Ectodermal cell (in vitro differentiated cells): ENCODE results near the gene GM2A. TPM values are rescaled to one million over a fixed set of nuclear protein-coding genes. Genes with fewer than 3 reads are reported as not detected.

ENCODE experiments used
- H3K27ac ChIP-seq: 2 replicates; pipeline ENCODE4 v1.7.0; 2013; ENCODE audit warnings: mild to moderate bottlenecking, low read depth, low read length; ENCODE audit not compliant: insufficient read depth, poor library complexity, severe bottlenecking
- H3K27me3 ChIP-seq: 2 replicates; pipeline ENCODE4 v1.7.0; 2013; ENCODE audit warnings: mild to moderate bottlenecking, low read length; ENCODE audit not compliant: insufficient read depth, control insufficient read depth, poor library complexity, severe bottlenecking
- H3K36me3 ChIP-seq: one replicate; pipeline ENCODE4 v1.7.0; 2013; ENCODE audit warnings: low read length; ENCODE audit not compliant: control insufficient read depth, insufficient read depth
- H3K4me1 ChIP-seq: one replicate; pipeline ENCODE4 v1.7.0; 2013; ENCODE audit warnings: low read length; ENCODE audit not compliant: control insufficient read depth, insufficient read depth
- H3K4me3 ChIP-seq: 2 replicates; pipeline ENCODE4 v1.7.0; 2013; ENCODE audit warnings: low read depth, low read length, control low read depth; ENCODE audit not compliant: insufficient read depth
- H3K9me3 ChIP-seq: 2 replicates; pipeline ENCODE4 v1.7.0; 2013; ENCODE audit warnings: mild to moderate bottlenecking, low read length, moderate library complexity; ENCODE audit not compliant: control insufficient read depth
- WGBS, 2 experiments: methylation state at CpG; one replicate each; pipeline ENCODE4 v1.1.7; 2013; ENCODE audit warnings: missing lambda C conversion rate in 2 of 2; 5-methylcytosine and 5-hydroxymethylcytosine counted together
- polyA plus RNA-seq, 4 experiments: library from polyadenylated mRNA; stranded (reverse); fragments of 50-300 nt; gene quantifications; one replicate each; pipeline ENCODE4 v1.2.3, GENCODE V29; 2013

Gene GM2A
- polyA plus RNA-seq (2013, experiment 1 of 4), result 30.6 TPM
- polyA plus RNA-seq (2013, experiment 2 of 4), result 32.3 TPM
- 21.9 TPM for polyA plus RNA-seq (2013, experiment 3 of 4)
- 22.3 TPM for polyA plus RNA-seq (2013, experiment 4 of 4)

DNA sequence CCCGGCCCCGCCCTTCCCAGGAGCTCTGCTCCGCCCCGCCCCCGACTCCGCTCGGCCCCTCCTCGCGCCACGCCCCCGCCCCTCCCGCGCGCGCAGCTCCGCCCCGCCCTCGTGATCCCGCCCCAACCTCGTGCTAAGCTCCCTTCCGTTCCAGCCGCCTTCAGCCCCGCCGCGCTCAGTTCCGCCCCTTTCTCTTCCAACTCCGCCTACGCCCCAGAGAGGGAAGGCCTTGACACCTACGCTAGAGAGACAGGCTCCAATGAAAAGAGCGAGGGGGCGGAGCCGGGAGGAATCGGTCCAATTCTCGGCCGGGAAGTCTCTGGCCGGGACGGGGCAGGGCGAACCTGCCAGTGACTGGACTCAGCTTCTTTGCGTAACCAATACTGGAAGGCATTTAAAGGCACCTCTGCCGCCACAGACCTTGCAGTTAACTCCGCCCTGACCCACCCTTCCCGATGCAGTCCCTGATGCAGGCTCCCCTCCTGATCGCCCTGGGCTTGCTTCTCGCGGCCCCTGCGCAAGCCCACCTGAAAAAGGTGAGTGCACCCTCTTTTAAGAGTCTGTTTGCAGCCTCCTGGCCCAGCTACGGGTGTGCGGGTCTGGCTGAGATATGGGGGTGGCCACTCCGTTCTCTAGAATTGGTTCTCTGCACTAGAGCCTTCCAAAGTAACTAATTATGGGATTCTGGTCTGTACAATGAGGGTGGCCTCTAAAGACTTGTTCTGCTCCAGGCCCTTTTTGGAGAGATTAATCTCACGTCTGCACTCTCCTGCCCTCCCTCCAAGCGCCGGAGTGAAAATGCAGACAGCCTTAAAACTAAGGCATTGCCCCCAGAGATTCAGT is at the start of gene GM2A:
Gene GM2A (plus strand): TSS at position 424 of the 843 bp plus-strand sequence. CDS start 32 bp downstream, at position 456.
- peaks cover 3% of the 10 kb centered on the region for H3K4me1 ChIP-seq
- H3K9me3 ChIP-seq, result no peaks in the 10 kb centered on the region
- no peaks in the 10 kb centered on the region for H3K36me3 ChIP-seq
- peaks cover 5% of the 10 kb centered on the region for H3K27me3 ChIP-seq
- H3K27ac ChIP-seq, result no peak within 1 kb of the TSS
- 1% methylated on average over 52 of the region's 52 CpGs for WGBS, 2 experiments
- peak within 1 kb of the TSS; percentile 67 for H3K4me3 ChIP-seq

- Histone ChIP-seq H3K27me3 (no peaks in the 10 kb centered on the region), H3K36me3 (no peaks in the 10 kb centered on the region), H3K27ac (no peak overlapping the region), H3K4me3 (no peak overlapping the region), H3K4me1 (no peaks in the 10 kb centered on the region), H3K9me3 (no peaks in the 10 kb centered on the region)
- 89 to 90% methylated on average over 5 of the region's 5 CpGs for WGBS, 2 experiments
These were observed 48.9 kb upstream of the GM2A start for GRCh38 chr5:151204051-151204450.

GRCh38 chr5:151205411-151205810 is 47.6 kb upstream of the GM2A start:
- Histone ChIP-seq H3K27ac (no peak overlapping the region), H3K36me3 (no peaks in the 10 kb centered on the region), H3K4me1 (no peaks in the 10 kb centered on the region), H3K4me3 (no peak overlapping the region), H3K9me3 (no peaks in the 10 kb centered on the region), H3K27me3 (no peaks in the 10 kb centered on the region)
- 92 to 94% methylated on average over 10 of the region's 10 CpGs for WGBS, 2 experiments

DNA sequence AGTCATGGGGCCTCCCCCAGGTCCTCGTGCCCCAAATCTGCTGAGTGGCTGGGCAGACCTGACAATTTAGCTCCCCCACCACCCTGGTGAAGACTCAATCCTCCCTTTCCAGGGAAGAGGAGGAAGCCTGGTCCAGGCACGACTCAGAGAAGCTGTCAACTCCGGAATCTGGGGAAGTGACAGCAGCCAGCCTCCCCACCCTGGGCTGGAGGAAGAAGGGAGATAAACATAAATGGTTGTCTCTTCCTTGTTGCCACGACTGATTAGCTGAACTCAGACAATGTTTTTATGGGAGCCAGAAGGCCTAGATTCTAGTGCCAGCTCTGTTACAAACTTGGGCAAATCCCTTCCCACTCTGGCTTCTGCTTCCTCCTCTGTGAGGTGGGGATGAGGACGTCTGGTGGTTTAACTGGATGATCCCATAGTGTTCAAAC is 44.5 kb upstream of the GM2A start:
- Histone ChIP-seq H3K36me3 (no peaks in the 10 kb centered on the region), H3K27me3 (no peaks in the 10 kb centered on the region), H3K4me1 (no peaks in the 10 kb centered on the region), H3K9me3 (no peaks in the 10 kb centered on the region), H3K27ac (no peak overlapping the region), H3K4me3 (no peak overlapping the region)
- WGBS, 2 experiments, result 79 to 83% methylated on average over 5 of the region's 5 CpGs

DNA sequence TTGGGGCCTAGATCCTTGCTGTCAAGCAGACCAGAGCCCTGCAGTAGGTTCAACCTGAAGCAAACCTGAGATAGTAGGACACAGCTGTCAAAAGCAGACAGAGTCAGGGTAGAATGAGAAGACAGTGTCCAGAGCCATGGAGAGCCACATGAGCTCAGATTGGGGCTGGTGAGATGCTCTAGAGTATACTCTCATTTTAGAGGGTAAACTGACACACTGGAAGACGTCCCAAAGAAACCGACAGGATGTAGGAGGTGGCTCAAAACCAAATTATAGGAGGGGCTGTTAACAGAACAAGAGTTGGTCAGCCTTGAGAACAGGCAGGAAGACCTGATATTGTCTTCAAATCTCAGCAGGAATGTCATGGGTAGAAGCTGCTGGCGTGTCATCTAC is 40.6 kb upstream of the GM2A start:
- WGBS, 2 experiments, result 74 to 81% methylated on average over 3 of the region's 3 CpGs
- H3K27me3 ChIP-seq, result no peaks in the 10 kb centered on the region
- no peaks in the 10 kb centered on the region for H3K9me3 ChIP-seq
- no peak overlapping the region for H3K4me3 ChIP-seq
- no peak overlapping the region for H3K27ac ChIP-seq
- H3K4me1 ChIP-seq, result no peaks in the 10 kb centered on the region
- no peaks in the 10 kb centered on the region for H3K36me3 ChIP-seq

DNA sequence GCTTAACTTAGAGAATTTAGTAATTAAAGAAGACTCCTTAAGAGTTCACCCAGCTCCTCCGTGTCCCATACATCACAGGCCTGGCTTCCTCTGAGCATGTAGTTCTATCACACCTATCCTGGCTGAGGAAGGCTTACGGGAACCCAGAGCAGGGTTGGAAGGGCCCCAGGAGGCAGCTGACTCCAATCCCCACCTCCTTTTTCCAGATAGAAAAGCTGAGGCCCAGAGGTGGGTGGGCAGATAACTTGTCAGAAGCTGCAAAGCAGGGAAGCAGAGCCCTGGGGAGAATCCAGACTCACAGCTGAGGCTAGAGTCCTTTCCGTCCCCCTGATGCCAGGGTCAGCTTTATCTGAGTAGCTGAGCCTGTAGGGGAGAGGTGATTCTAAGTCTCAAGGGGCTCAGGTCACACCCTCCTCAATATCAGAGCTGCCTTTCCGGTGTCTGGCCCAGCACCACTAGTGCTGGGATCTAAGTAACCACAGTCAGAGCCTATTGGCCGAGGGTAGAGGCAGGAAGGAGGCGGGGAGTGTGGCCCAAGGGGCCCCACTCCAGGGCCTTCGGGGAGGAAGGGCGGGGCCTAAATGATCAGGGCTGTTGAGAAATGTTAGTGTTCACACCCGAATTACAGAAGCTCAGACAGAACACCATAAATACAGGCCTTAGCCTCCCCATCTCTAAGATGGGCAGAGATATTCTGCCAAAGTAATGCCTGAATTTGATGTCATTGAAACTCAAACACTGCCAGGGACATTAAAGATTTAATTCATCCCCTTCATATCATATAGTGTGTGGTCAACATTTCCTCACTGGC is 39.0 kb upstream of the GM2A start:
- Histone ChIP-seq H3K4me1 (no peaks in the 10 kb centered on the region), H3K27ac (no peak overlapping the region), H3K4me3 (no peak overlapping the region)

GRCh38 chr5:151214614-151215545 is 38.1 kb upstream of the GM2A start:
- H3K4me3 ChIP-seq, result no peak overlapping the region
- no peaks in the 10 kb centered on the region for H3K4me1 ChIP-seq
- 92 to 97% methylated on average over 10 of the region's 10 CpGs for WGBS, 2 experiments
- no peaks in the 10 kb centered on the region for H3K9me3 ChIP-seq
- H3K27me3 ChIP-seq, result no peaks in the 10 kb centered on the region
- H3K27ac ChIP-seq, result no peak overlapping the region
- no peaks in the 10 kb centered on the region for H3K36me3 ChIP-seq

More for the DNA sequence above, 39.0 kb upstream of the GM2A start:
- no peaks in the 10 kb centered on the region for H3K36me3 ChIP-seq
- 69 to 76% methylated on average over 9 of the region's 9 CpGs for WGBS, 2 experiments
- no peaks in the 10 kb centered on the region for H3K9me3 ChIP-seq
- no peaks in the 10 kb centered on the region for H3K27me3 ChIP-seq

GRCh38 chr5:151215546-151215880 is 37.5 kb upstream of the GM2A start:
- Histone ChIP-seq H3K27me3 (no peaks in the 10 kb centered on the region), H3K27ac (no peak overlapping the region), H3K4me1 (no peaks in the 10 kb centered on the region), H3K36me3 (no peaks in the 10 kb centered on the region), H3K4me3 (no peak overlapping the region), H3K9me3 (no peaks in the 10 kb centered on the region)
- WGBS, 2 experiments, result 93 to 94% methylated on average over 2 of the region's 2 CpGs

GRCh38 chr5:151216781-151217180 is 36.2 kb upstream of the GM2A start:
- WGBS, 2 experiments, result 88 to 90% methylated on average over 4 to 5 of the region's 5 CpGs
- Histone ChIP-seq H3K4me3 (no peak overlapping the region), H3K9me3 (no peaks in the 10 kb centered on the region), H3K27me3 (peaks cover 1% of the 10 kb centered on the region), H3K4me1 (no peaks in the 10 kb centered on the region), H3K27ac (no peak overlapping the region), H3K36me3 (no peaks in the 10 kb centered on the region)
